Measurements from ENCODE around the gene SLC3A2.

SLC3A2 gene

GRCh38 chr11:62880803-62881578, at the start of gene SLC3A2:
Gene SLC3A2 (plus strand): TSS chr11:62880896. CDS start chr11:62881024, 128 bp downstream.
- H3K4me3 ChIP-seq (replicated peaks in 1 of 2; ENCODE audit: low read depth in 2 of 2, low read length in 2 of 2) = peak within 1 kb of the TSS; percentile 97 to 100
- DNase-seq (ENCODE audit: low read depth in 2 of 2) = peak; percentile 88 to 90
- peak; percentile 54 for TF ChIP-seq CTCF (IDR thresholded peaks at IDR 0.05; ENCODE audit: low read depth, low read length)

- TF ChIP-seq CTCF (IDR thresholded peaks at IDR 0.05; ENCODE audit: low read depth, low read length) = no peak
- no peak for DNase-seq (ENCODE audit: low read depth in 2 of 2)
Measured at GRCh38 chr11:62830904-62831519, 49.7 kb upstream of the SLC3A2 start.

GRCh38 chr11:62831520-62832335, 49.0 kb upstream of the SLC3A2 start, which contains the start of gene STX5:
Gene STX5 (minus strand): TSS chr11:62832051. CDS start chr11:62831243, 808 bp downstream.
- peak within 1 kb of the TSS; percentile 85 to 90 for H3K4me3 ChIP-seq (replicated peaks in 1 of 2; ENCODE audit: low read depth in 2 of 2, low read length in 2 of 2)
- no peak for TF ChIP-seq CTCF (IDR thresholded peaks at IDR 0.05; ENCODE audit: low read depth, low read length)

More at GRCh38 chr11:62830904-62831519, 49.7 kb upstream of the SLC3A2 start:
- peak overlapping the region; percentile 85 to 90 for H3K4me3 ChIP-seq (replicated peaks in 1 of 2; ENCODE audit: low read depth in 2 of 2, low read length in 2 of 2)

GRCh38 chr11:62832336-62833234, 48.1 kb upstream of the SLC3A2 start, which contains the start of gene TEX54:
Gene TEX54 (minus strand): TSS chr11:62832841.
- H3K4me3 ChIP-seq (replicated peaks in 1 of 2; ENCODE audit: low read depth in 2 of 2, low read length in 2 of 2) = peak within 1 kb of the TSS; percentile 85 to 90
- no peak for TF ChIP-seq CTCF (IDR thresholded peaks at IDR 0.05; ENCODE audit: low read depth, low read length)
- DNase-seq (ENCODE audit: low read depth in 2 of 2) = no peak

More at GRCh38 chr11:62831520-62832335, 49.0 kb upstream of the SLC3A2 start, which contains the start of gene STX5:
- peak; percentile 99 for DNase-seq (ENCODE audit: low read depth in 2 of 2)

GRCh38 chr11:62835336-62835735, 45.4 kb upstream of the SLC3A2 start:
- H3K4me3 ChIP-seq (replicated peaks in 1 of 2; ENCODE audit: low read depth in 2 of 2, low read length in 2 of 2) = no peak overlapping the region
- no peak for TF ChIP-seq CTCF (IDR thresholded peaks at IDR 0.05; ENCODE audit: low read depth, low read length)
- DNase-seq (ENCODE audit: low read depth in 2 of 2) = no peak
